Panc1 (cell line): ENCODE data around the gene TMEM182. TPM values are rescaled to one million over a fixed set of nuclear protein-coding genes. Genes with fewer than 3 reads are reported as not detected.

Experiments used
- ATAC-seq: fragments of 200-7000 bp; cut with Tn5 transposase; 2 replicates; pipeline ENCODE4 v1.9.1; 2020; ENCODE audit warnings: mild to moderate bottlenecking, moderate library complexity
- BruUV-seq: library from RNA; stranded (reverse); fragments of 400-500 nt; replicated peaks from 2 replicates; lab custom pipeline; 2021; lab: Mats Ljungman, UMichigan
- CTCF ChIA-PET: fragments of 300-600 bp; sonication (Branson Sonifier 250); formaldehyde crosslinking; loops from one replicate; lab custom pipeline; 2022; ENCODE audit warnings: antibody characterized with exemption; lab: Charles Lee
- POLR2A ChIA-PET: fragments of 300-600 bp; sonication (Branson Sonifier 250); formaldehyde crosslinking; loops from one replicate; lab custom pipeline; 2022; ENCODE audit warnings: antibody characterized with exemption; lab: Charles Lee
- DNase-seq: peaks from one replicate; pipeline ENCODE4 v3.0.0-alpha.2; 2010; ENCODE audit warnings: low read depth, low spot score
- H3K27ac ChIP-seq: 2 replicates; pipeline ENCODE4 v1.5.1; 2011; ENCODE audit warnings: mild to moderate bottlenecking, low read length, inconsistent platforms
- H3K27me3 ChIP-seq: fragments of 200-500 bp; sonication (Bioruptor generic); 2 replicates; pipeline ENCODE4 v1.6.0; 2014; ENCODE audit warnings: low read length, inconsistent platforms; ENCODE audit not compliant: control insufficient read depth, insufficient read depth
- H3K36me3 ChIP-seq: fragments of 200-500 bp; sonication (Bioruptor generic); 2 replicates; pipeline ENCODE4 v1.5.1; 2014; ENCODE audit warnings: inconsistent platforms, mild to moderate bottlenecking, low read length, moderate library complexity; ENCODE audit not compliant: control insufficient read depth, insufficient read depth
- H3K4me1 ChIP-seq: 2 replicates; pipeline ENCODE4 v1.5.1; 2011; ENCODE audit warnings: inconsistent platforms, mild to moderate bottlenecking, low read length, moderate library complexity; ENCODE audit not compliant: control insufficient read depth, insufficient read depth
- H3K4me3 ChIP-seq, 2 experiments: 2 replicates each; pipeline ENCODE4 v1.5.1; 2011 to 2012; ENCODE audit warnings: low read depth in 2 of 2, low read length in 2 of 2, mild to moderate bottlenecking in 2 of 2, inconsistent platforms in 1 of 2, moderate library complexity in 1 of 2
- H3K9me3 ChIP-seq: fragments of 200-500 bp; sonication (Bioruptor generic); 2 replicates; pipeline ENCODE4 v1.5.1; 2014; ENCODE audit warnings: low read depth, mild to moderate bottlenecking, inconsistent platforms, low read length, moderate library complexity; ENCODE audit not compliant: control insufficient read depth, insufficient read depth
- POLR2AphosphoS5 ChIP-seq: IDR thresholded peaks from 2 replicates; pipeline ENCODE4 v1.6.1; 2012; ENCODE audit warnings: mild to moderate bottlenecking, low read depth, low read length, moderate library complexity
- SIN3A ChIP-seq: IDR thresholded peaks from 2 replicates; pipeline ENCODE4 v1.6.1; 2012; ENCODE audit warnings: low read depth, mild to moderate bottlenecking, low read length, moderate library complexity, borderline replicate concordance; ENCODE audit not compliant: insufficient read depth
- TCF7L2 ChIP-seq: IDR thresholded peaks from 2 replicates; pipeline ENCODE4 v1.6.1; 2011; ENCODE audit warnings: mild to moderate bottlenecking, low read depth, low read length, inconsistent platforms
- in situ Hi-C: cut with HindIII; loops from 2 replicates; pipeline ENCODE4 v1.10.0; 2016; ENCODE audit warnings: low sequenced_read_pairs, low pct_unique_long_range_greater_than_20kb
- intact Hi-C: fragments of 100-400 bp; cut with micrococcal nuclease; formaldehyde crosslinking; loops from one replicate; pipeline ENCODE4 v1.10.0; 2022; ENCODE audit not compliant: unreplicated experiment
- total RNA-seq: library from RNA; stranded (reverse); gene quantifications from one replicate; pipeline ENCODE4 v1.2.1, GENCODE V29; 2021; ENCODE audit not compliant: unreplicated experiment
- TF ChIP-seq, protein P1 (sequence below): fragments of 450-650 bp; IDR thresholded peaks from 2 replicates; pipeline ENCODE4 v1.5.1; 2017; ENCODE audit warnings: mild to moderate bottlenecking
- TF ChIP-seq, protein P2 (sequence below), 2 experiments: IDR thresholded peaks; 2 replicates each; pipeline ENCODE4 v1.6.1; 2011 to 2012; ENCODE audit warnings: low read depth in 2 of 2, control low read depth in 1 of 2, low read length in 1 of 2, mild to moderate bottlenecking in 1 of 2, moderate library complexity in 1 of 2; ENCODE audit not compliant: insufficient read depth in 1 of 2

Gene TMEM182
- total RNA-seq, 1 experiment from 2014 or later: 6.2 TPM

DNA sequence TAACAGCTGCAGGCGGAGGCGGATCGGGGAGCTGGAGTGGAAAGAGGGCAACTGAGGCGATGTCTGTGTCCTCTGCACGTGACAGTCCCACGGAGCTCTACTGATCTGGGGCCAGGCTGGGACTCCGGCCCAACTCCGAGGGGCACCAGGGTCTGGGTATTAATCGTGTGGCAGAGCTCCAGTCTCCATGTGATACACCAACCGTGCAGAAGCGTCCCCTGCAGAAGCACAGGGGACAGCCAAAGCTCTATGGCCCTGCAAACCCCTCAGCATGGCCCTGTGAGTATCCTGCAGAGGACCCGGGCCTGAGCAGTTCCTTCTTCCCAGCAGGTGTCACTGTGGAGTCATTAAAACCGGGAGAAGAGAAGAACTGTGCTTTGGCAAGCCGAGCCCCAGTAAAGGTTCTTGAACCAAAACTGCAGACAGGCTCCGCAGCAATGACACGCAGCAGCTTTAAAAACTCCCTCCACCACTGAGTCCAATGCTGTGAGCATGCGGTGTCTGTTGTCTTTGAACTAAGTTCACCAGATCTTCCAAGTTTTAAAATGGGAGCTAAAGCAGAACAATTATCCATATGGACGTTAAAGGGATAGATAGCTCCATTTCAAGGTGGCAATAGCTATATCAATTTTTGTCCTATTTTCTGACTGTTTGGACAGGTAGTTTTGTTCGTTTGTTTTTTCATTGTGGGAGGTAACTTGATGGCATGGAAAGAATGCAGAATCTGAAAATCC lies 79.4 kb downstream of the TMEM182 start:
- DNase-seq: peak; percentile 2
- ATAC-seq: peak; percentile 87
- TF ChIP-seq, protein P1, sequence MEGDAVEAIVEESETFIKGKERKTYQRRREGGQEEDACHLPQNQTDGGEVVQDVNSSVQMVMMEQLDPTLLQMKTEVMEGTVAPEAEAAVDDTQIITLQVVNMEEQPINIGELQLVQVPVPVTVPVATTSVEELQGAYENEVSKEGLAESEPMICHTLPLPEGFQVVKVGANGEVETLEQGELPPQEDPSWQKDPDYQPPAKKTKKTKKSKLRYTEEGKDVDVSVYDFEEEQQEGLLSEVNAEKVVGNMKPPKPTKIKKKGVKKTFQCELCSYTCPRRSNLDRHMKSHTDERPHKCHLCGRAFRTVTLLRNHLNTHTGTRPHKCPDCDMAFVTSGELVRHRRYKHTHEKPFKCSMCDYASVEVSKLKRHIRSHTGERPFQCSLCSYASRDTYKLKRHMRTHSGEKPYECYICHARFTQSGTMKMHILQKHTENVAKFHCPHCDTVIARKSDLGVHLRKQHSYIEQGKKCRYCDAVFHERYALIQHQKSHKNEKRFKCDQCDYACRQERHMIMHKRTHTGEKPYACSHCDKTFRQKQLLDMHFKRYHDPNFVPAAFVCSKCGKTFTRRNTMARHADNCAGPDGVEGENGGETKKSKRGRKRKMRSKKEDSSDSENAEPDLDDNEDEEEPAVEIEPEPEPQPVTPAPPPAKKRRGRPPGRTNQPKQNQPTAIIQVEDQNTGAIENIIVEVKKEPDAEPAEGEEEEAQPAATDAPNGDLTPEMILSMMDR: peak; percentile 78
- TF ChIP-seq SIN3A: no peak
- Histone ChIP-seq H3K27me3 (no peaks in the 10 kb centered on the region), H3K36me3 (no peaks in the 10 kb centered on the region), H3K4me3 (no peak overlapping the region), H3K4me1 (no peaks in the 10 kb centered on the region), H3K27ac (no peak overlapping the region), H3K9me3 (no peaks in the 10 kb centered on the region)
- ChIA-PET POLR2A (no interaction called here), CTCF (interaction anchor here (0.6 kb wide), 1 partner anchor 251 kb away, joined by 3 read pairs; no protein-coding TSS in a partner anchor)
- in situ Hi-C loops (no loop called here), intact Hi-C loops (loop anchor here (10.0 kb wide), 1 partner anchor 294 kb away; no protein-coding TSS in a partner anchor)
- BruUV-seq: no TSS peak

DNA sequence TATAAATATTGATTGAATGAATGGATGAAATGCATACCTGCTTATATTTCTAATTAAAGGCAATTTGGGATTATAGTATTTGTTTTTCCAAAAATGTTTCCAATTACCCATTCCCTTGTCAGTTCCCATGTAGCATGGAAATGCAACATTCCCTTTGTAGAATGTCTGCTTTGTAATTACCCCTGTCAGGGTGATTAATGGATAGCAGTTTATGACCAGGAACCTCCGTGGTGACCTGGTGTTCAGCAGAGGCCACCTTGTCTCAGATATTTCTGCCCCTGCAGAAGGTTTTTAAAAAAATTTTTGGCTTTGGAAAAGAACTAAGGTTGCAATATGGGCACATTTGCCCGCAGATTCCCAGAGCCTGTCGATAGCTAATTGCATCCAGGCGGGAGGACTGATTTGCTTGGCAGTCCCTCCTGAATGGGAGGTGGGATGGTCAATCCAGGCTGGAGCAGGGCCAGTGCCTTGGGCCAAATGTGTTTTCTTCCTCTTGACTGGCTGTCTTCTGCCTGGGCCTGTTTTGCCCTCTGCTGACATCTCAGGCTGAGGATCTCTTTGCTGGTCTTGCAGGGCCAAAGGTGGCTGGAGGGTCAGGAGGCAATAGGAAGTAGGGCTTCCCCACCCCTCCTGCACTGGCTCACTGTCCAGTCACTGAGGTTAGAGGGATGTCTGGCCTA lies 82.1 kb downstream of the TMEM182 start:
- H3K4me1 ChIP-seq: no peaks in the 10 kb centered on the region
- H3K27ac ChIP-seq: no peak overlapping the region
- H3K36me3 ChIP-seq: no peaks in the 10 kb centered on the region
- intact Hi-C loops (loop anchor here (10.0 kb wide), 1 partner anchor 291 kb away; no protein-coding TSS in a partner anchor), in situ Hi-C loops (no loop called here)
- ATAC-seq (no peak), DNase-seq (no peak)
- no peaks in the 10 kb centered on the region for H3K9me3 ChIP-seq
- TF ChIP-seq POLR2AphosphoS5 (no peak), TCF7L2 (no peak)
- TF ChIP-seq, protein P1: no peak
- no peak overlapping the region for H3K4me3 ChIP-seq
- ChIA-PET POLR2A (no interaction called here), CTCF (no interaction called here)
- BruUV-seq: no TSS peak
- H3K27me3 ChIP-seq: no peaks in the 10 kb centered on the region

DNA sequence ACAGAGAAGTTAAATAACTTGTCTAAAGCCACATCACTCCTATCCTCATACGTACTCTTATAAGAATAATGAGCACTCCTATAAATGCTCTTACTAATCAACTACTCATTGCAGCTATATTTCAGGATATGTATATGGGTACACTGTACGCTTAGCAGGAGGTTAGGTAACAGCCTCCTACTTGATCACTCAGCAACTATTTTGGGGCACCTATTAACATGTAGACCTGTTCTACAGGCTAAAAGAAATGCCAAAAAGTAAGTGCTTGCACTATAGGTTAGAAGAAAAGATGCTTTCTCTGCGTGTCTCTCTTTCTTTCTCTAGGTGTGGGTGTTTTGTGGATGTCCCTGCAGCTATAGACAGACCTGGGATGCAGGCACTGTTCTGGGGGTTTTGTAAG lies 83.1 kb downstream of the TMEM182 start:
- H3K9me3 ChIP-seq: no peaks in the 10 kb centered on the region
- in situ Hi-C loops: no loop called here
- BruUV-seq: no TSS peak
- TF ChIP-seq, protein P2, sequence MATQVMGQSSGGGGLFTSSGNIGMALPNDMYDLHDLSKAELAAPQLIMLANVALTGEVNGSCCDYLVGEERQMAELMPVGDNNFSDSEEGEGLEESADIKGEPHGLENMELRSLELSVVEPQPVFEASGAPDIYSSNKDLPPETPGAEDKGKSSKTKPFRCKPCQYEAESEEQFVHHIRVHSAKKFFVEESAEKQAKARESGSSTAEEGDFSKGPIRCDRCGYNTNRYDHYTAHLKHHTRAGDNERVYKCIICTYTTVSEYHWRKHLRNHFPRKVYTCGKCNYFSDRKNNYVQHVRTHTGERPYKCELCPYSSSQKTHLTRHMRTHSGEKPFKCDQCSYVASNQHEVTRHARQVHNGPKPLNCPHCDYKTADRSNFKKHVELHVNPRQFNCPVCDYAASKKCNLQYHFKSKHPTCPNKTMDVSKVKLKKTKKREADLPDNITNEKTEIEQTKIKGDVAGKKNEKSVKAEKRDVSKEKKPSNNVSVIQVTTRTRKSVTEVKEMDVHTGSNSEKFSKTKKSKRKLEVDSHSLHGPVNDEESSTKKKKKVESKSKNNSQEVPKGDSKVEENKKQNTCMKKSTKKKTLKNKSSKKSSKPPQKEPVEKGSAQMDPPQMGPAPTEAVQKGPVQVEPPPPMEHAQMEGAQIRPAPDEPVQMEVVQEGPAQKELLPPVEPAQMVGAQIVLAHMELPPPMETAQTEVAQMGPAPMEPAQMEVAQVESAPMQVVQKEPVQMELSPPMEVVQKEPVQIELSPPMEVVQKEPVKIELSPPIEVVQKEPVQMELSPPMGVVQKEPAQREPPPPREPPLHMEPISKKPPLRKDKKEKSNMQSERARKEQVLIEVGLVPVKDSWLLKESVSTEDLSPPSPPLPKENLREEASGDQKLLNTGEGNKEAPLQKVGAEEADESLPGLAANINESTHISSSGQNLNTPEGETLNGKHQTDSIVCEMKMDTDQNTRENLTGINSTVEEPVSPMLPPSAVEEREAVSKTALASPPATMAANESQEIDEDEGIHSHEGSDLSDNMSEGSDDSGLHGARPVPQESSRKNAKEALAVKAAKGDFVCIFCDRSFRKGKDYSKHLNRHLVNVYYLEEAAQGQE (IDR thresholded peaks at IDR 0.05; ENCODE audit: insufficient read depth in 1 of 2, low read depth in 2 of 2, low read length in 1 of 2): no peak
- no peak for TF ChIP-seq POLR2AphosphoS5
- TF ChIP-seq TCF7L2: no peak
- TF ChIP-seq, protein P1: no peak
- TF ChIP-seq SIN3A: no peak
- no peak for DNase-seq
- no peaks in the 10 kb centered on the region for H3K4me1 ChIP-seq
- H3K4me3 ChIP-seq: no peak overlapping the region
- H3K27me3 ChIP-seq: no peaks in the 10 kb centered on the region
- no peaks in the 10 kb centered on the region for H3K36me3 ChIP-seq
- ChIA-PET POLR2A (no interaction called here), CTCF (no interaction called here)
- intact Hi-C loops: loop anchor here (10.0 kb wide), 1 partner anchor 290 kb away; no protein-coding TSS in a partner anchor
- ATAC-seq: no peak
- H3K27ac ChIP-seq: no peak overlapping the region
